HEK293 (cell line): ENCODE data around the gene BDKRB2.

ENCODE experiments used
- CTCF ChIP-seq: fragments of 450-650 bp; formaldehyde crosslinking; IDR thresholded peaks from 2 replicates; pipeline ENCODE4 v1.5.1; 2016; ENCODE audit warnings: missing biosample characterization, missing genetic modification characterization
- PBX3 ChIP-seq: sonication (generic); formaldehyde crosslinking; IDR thresholded peaks from 2 replicates; pipeline ENCODE4 v1.8.1; 2022; ENCODE audit warnings: mild to moderate bottlenecking, moderate library complexity, missing genetic modification reagents
- YY1 ChIP-seq: fragments of 450-650 bp; formaldehyde crosslinking; IDR thresholded peaks from 2 replicates; pipeline ENCODE4 v1.5.1; 2018; ENCODE audit warnings: missing biosample characterization, missing genetic modification characterization

- TF ChIP-seq YY1, result no peak
- no peak for TF ChIP-seq PBX3 (CRISPR knock-in tag)
- TF ChIP-seq CTCF (tag by site-specific recombination), result no peak
Measured at GRCh38 chr14:96198430-96199130, 6.1 kb upstream of the BDKRB2 start.
